ENCODE data around the gene SLC37A3.

DNA sequence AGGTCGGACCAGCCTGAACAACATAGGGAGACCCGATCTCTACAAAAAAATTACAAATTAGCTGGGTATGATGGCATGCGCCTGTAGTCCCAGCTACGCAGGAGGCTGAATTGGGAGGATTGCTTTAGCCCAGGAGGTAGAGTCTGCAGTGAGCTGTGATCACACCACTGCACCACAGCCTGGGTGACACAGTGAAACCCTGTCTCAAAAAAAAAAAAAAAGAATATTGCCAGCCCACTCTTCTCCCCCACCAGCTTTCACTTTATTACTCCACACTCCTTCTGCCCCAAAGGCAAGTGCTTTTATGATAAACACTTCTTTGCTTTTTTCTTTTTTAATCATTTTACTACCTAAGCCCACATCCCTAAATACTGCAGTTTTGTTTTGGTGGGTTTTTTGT is 20.3 kb upstream of the SLC37A3 start:
- TF ChIP-seq, protein P1, sequence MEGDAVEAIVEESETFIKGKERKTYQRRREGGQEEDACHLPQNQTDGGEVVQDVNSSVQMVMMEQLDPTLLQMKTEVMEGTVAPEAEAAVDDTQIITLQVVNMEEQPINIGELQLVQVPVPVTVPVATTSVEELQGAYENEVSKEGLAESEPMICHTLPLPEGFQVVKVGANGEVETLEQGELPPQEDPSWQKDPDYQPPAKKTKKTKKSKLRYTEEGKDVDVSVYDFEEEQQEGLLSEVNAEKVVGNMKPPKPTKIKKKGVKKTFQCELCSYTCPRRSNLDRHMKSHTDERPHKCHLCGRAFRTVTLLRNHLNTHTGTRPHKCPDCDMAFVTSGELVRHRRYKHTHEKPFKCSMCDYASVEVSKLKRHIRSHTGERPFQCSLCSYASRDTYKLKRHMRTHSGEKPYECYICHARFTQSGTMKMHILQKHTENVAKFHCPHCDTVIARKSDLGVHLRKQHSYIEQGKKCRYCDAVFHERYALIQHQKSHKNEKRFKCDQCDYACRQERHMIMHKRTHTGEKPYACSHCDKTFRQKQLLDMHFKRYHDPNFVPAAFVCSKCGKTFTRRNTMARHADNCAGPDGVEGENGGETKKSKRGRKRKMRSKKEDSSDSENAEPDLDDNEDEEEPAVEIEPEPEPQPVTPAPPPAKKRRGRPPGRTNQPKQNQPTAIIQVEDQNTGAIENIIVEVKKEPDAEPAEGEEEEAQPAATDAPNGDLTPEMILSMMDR (IDR thresholded peaks at IDR 0.05) = no peak
- no peak for TF ChIP-seq POLR2A (IDR thresholded peaks at IDR 0.05)
